Transverse colon (tissue), 4 donors: ENCODE data around the gene ERGIC1.

Source experiments
- CTCF ChIP-seq, 5 experiments: fragments of 200-600 bp in 3 of 5; fragments of 450-650 bp in 2 of 5; sonication (generic) in 3 of 5; IDR thresholded peaks; 1 replicate in 2 of 5; 2 replicates in 3 of 5; pipeline ENCODE4 v1.5.1; 2016 to 2017; ENCODE audit warnings: antibody characterized with exemption in 5 of 5, inconsistent platforms in 3 of 5, mild to moderate bottlenecking in 2 of 5, moderate library complexity in 1 of 5
- EP300 ChIP-seq: sonication (generic); formaldehyde crosslinking; IDR thresholded peaks from one replicate; pipeline ENCODE4 v1.6.1; 2017; ENCODE audit warnings: antibody characterized with exemption, low read depth
- POLR2A ChIP-seq: fragments of 450-650 bp; IDR thresholded peaks from one replicate; pipeline ENCODE4 v1.6.1; 2016; ENCODE audit warnings: antibody characterized with exemption, mild to moderate bottlenecking, moderate library complexity
- POLR2AphosphoS5 ChIP-seq, 3 donors: sonication (generic); formaldehyde crosslinking; IDR thresholded peaks; one replicate each; pipeline ENCODE4 v1.6.1; 2016; ENCODE audit warnings: antibody characterized with exemption in 3 of 3

DNA sequence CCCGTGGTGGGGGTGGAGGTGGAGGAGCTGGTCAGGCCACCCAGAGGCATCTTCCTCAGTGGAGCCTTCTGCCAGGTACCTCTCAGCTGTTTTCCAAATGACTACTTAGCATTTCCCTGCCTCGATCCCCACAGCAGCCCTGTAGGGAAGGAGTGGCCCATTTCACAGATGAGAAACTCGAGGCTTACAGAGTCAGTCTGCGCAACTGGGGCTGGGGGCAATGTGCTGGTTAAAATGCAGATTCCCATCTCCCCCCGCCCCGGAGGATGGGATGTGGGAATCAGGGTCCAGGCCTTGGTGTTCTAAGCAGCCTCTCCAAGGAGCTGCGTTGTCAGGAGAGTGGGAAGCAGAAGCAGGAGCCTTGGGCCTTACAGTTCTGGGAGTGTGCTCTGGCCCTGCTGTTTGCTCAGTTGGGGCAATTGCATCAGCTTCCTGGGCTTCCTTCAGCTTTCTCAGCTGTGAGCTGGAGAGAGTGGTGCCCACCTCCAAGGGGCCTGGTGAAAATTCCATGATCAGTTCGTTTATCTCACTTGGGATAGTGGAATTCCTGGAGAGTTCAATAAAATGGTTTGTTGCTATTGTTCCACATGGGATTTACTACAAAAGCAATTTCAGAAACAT is 19.4 kb downstream of the ERGIC1 start:
- TF ChIP-seq CTCF (IDR thresholded peaks at IDR 0.05) = no peak
- no peak for TF ChIP-seq POLR2A
- no peak for TF ChIP-seq EP300
- no peak for TF ChIP-seq POLR2AphosphoS5 (IDR thresholded peaks at IDR 0.05)
